Measurements from ENCODE around the gene TGFBR2. TPM values are rescaled to one million over a fixed set of nuclear protein-coding genes. Genes with fewer than 3 reads are reported as not detected.
A peak's percentile ranks its signal among the peaks of the same experiment; 100 is the strongest.

Gene TGFBR2
- total RNA-seq, 1 experiment from 2014 or later, result 45.9 TPM

- no TSS peak for BruUV-seq (replicated peaks)
- intact Hi-C loops (cut with micrococcal nuclease; ENCODE audit: unreplicated experiment), result no loop called here
- DNase-seq (ENCODE audit: low read depth, low spot score), result no peak
Observed at GRCh38 chr3:30683769-30684168, 77.4 kb downstream of the TGFBR2 start.

DNA sequence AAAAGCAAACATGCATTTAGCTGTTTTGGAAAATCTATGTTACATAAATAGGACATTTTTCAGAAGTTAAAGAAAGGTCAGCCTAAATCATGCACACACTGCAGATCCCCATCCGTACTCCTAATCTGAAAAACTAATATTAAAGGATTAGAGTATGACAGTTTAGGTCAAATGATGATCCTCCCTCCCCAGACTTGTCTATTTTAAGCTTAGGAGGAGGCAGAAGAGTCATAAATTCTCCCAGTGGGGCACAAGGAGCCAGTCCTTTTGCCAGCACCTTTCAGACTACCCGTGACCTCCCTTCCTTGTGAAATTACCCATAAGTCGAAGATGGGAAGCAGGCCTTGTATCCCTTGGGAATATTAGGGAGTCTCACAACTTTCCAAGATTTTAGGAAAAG is 78.0 kb downstream of the TGFBR2 start:
- Histone ChIP-seq H3K4me1 (ENCODE audit: control insufficient read depth, insufficient read depth, low read length) (peaks cover 16% of the 10 kb centered on the region), H3K36me3 (ENCODE audit: control insufficient read depth, insufficient read depth, low read length) (0 out of 2 replicates have a peak, but pooled peaks cover 2% of the 10 kb centered on the region), H3K27ac (ENCODE audit: low read length) (0 out of 2 replicates have a peak overlapping the region, but pooled peaks have one; percentile 12), H3K9me3 (ENCODE audit: control insufficient read depth, insufficient read depth, low read depth, low read length) (no peaks in the 10 kb centered on the region), H3K4me3 (ENCODE audit: low read depth in 2 of 2, low read length in 2 of 2) (no peak overlapping the region), H3K27me3 (ENCODE audit: control insufficient read depth, insufficient read depth, low read length) (no peaks in the 10 kb centered on the region)
- CTCF ChIA-PET, result no interaction called here
- in situ Hi-C loops (cut with HindIII; ENCODE audit: low pct_unique_long_range_greater_than_20kb, low sequenced_read_pairs), result no loop called here
- POLR2A ChIA-PET, result no interaction called here
- intact Hi-C loops (cut with micrococcal nuclease; ENCODE audit: unreplicated experiment), result no loop called here
- no TSS peak for BruUV-seq (replicated peaks)
- no peak for TF ChIP-seq SIN3A (IDR thresholded peaks at IDR 0.05; ENCODE audit: borderline replicate concordance, insufficient read depth, low read depth, low read length)
- no peak for TF ChIP-seq TCF7L2 (IDR thresholded peaks at IDR 0.05; ENCODE audit: low read depth, low read length)
- TF ChIP-seq, protein P1, sequence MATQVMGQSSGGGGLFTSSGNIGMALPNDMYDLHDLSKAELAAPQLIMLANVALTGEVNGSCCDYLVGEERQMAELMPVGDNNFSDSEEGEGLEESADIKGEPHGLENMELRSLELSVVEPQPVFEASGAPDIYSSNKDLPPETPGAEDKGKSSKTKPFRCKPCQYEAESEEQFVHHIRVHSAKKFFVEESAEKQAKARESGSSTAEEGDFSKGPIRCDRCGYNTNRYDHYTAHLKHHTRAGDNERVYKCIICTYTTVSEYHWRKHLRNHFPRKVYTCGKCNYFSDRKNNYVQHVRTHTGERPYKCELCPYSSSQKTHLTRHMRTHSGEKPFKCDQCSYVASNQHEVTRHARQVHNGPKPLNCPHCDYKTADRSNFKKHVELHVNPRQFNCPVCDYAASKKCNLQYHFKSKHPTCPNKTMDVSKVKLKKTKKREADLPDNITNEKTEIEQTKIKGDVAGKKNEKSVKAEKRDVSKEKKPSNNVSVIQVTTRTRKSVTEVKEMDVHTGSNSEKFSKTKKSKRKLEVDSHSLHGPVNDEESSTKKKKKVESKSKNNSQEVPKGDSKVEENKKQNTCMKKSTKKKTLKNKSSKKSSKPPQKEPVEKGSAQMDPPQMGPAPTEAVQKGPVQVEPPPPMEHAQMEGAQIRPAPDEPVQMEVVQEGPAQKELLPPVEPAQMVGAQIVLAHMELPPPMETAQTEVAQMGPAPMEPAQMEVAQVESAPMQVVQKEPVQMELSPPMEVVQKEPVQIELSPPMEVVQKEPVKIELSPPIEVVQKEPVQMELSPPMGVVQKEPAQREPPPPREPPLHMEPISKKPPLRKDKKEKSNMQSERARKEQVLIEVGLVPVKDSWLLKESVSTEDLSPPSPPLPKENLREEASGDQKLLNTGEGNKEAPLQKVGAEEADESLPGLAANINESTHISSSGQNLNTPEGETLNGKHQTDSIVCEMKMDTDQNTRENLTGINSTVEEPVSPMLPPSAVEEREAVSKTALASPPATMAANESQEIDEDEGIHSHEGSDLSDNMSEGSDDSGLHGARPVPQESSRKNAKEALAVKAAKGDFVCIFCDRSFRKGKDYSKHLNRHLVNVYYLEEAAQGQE (IDR thresholded peaks at IDR 0.05; ENCODE audit: insufficient read depth in 1 of 2, low read depth in 2 of 2, low read length in 1 of 2), result no peak
- TF ChIP-seq CTCF (IDR thresholded peaks at IDR 0.05), result no peak
- no peak for TF ChIP-seq POLR2AphosphoS5 (IDR thresholded peaks at IDR 0.05; ENCODE audit: low read depth, low read length)
- DNase-seq (ENCODE audit: low read depth, low spot score) (no peak), ATAC-seq (no peak)

More at GRCh38 chr3:30683769-30684168, 77.4 kb downstream of the TGFBR2 start:
- ATAC-seq, result no peak
- Histone ChIP-seq H3K9me3 (ENCODE audit: control insufficient read depth, insufficient read depth, low read depth, low read length) (no peaks in the 10 kb centered on the region), H3K4me1 (ENCODE audit: control insufficient read depth, insufficient read depth, low read length) (peaks cover 11% of the 10 kb centered on the region), H3K36me3 (ENCODE audit: control insufficient read depth, insufficient read depth, low read length) (peaks cover 2% of the 10 kb centered on the region; the same call in 1 of the 2 replicates), H3K27ac (ENCODE audit: low read length) (0 out of 2 replicates have a peak overlapping the region, but pooled peaks have one; percentile 12), H3K27me3 (ENCODE audit: control insufficient read depth, insufficient read depth, low read length) (no peaks in the 10 kb centered on the region), H3K4me3 (ENCODE audit: low read depth in 2 of 2, low read length in 2 of 2) (no peak overlapping the region)
- in situ Hi-C loops (cut with HindIII; ENCODE audit: low pct_unique_long_range_greater_than_20kb, low sequenced_read_pairs), result no loop called here
- ChIA-PET POLR2A (no interaction called here), CTCF (no interaction called here)
- TF ChIP-seq TCF7L2 (IDR thresholded peaks at IDR 0.05; ENCODE audit: low read depth, low read length) (no peak), CTCF (IDR thresholded peaks at IDR 0.05) (no peak), POLR2AphosphoS5 (IDR thresholded peaks at IDR 0.05; ENCODE audit: low read depth, low read length) (no peak), SIN3A (IDR thresholded peaks at IDR 0.05; ENCODE audit: borderline replicate concordance, insufficient read depth, low read depth, low read length) (no peak)
- TF ChIP-seq, protein P1 (IDR thresholded peaks at IDR 0.05; ENCODE audit: insufficient read depth in 1 of 2, low read depth in 2 of 2, low read length in 1 of 2), result no peak

Measured in Panc1 (cell line).